Esophagus squamous epithelium (tissue), 5 donors: Measurements from ENCODE around the gene NISCH. TPM values are rescaled to one million over a fixed set of nuclear protein-coding genes. Genes with fewer than 3 reads are reported as not detected.

Experiments
- DNase-seq: peaks from one replicate; lab custom pipeline; 2025; lab: John Stamatoyannopoulos, UW
- H3K27ac ChIP-seq, 4 donors: fragments of 200-600 bp; sonication (generic); one replicate each; pipeline ENCODE4 v1.5.1; 2016 to 2019; ENCODE audit warnings: mild to moderate bottlenecking in 1 of 4
- H3K27me3 ChIP-seq, 4 donors: fragments of 200-600 bp; sonication (generic); 1 replicate in 3 of 4; 2 replicates in 1 of 4; pipeline versions ENCODE4 v1.5.1 to v1.6.0; 2017 to 2021; ENCODE audit warnings: antibody characterized with exemption in 1 of 4
- H3K36me3 ChIP-seq, 3 donors: fragments of 200-600 bp; sonication (generic); one replicate each; pipeline ENCODE4 v1.5.1; 2016 to 2019
- H3K4me1 ChIP-seq, 3 donors: fragments of 200-600 bp; sonication (generic); one replicate each; pipeline ENCODE4 v1.5.1; 2017 to 2019
- H3K4me3 ChIP-seq, 4 donors: fragments of 200-600 bp; sonication (generic); 1 replicate in 3 of 4; 2 replicates in 1 of 4; pipeline ENCODE4 v1.5.1; 2016 to 2019; ENCODE audit warnings: mild to moderate bottlenecking in 2 of 4, moderate library complexity in 1 of 4
- H3K9me3 ChIP-seq, 3 donors: fragments of 200-600 bp; sonication (generic); one replicate each; pipeline ENCODE4 v1.5.1; 2016 to 2019
- CTCF ChIP-seq, 6 experiments: fragments of 450-650 bp in 4 of 6; fragments of 200-600 bp in 2 of 6; sonication (generic) in 2 of 6; IDR thresholded peaks; one replicate each; pipeline ENCODE4 v1.5.1; 2016 to 2019; ENCODE audit warnings: antibody characterized with exemption in 6 of 6, mild to moderate bottlenecking in 4 of 6, moderate library complexity in 4 of 6
- POLR2A ChIP-seq, 4 donors: fragments of 450-650 bp; IDR thresholded peaks; one replicate each; pipeline ENCODE4 v1.6.1; 2017; ENCODE audit warnings: antibody characterized with exemption in 4 of 4, mild to moderate bottlenecking in 4 of 4, moderate library complexity in 3 of 4
- WGBS, 2 donors: methylation state at CpG; one replicate each; pipeline ENCODE4 v1.1.5; 2018; 5-methylcytosine and 5-hydroxymethylcytosine counted together
- intact Hi-C: fragments of 100-400 bp; cut with DNase I; formaldehyde crosslinking; loops from one replicate; pipeline ENCODE4 v1.15.0; 2022
- total RNA-seq, 4 donors: library from RNA; depleted of rRNA; stranded (reverse); fragments of >200 nt; gene quantifications; one replicate each; pipeline ENCODE4 v1.1.0, GENCODE V29; 2016
- donor health status: DM: yes; HTN: yes; CAD: no.

Gene NISCH
- total RNA-seq, 4 donors from 2014 or later, result 33.6 to 82.2 (median 40.6) TPM

GRCh38 chr3:52520716-52521487 is 65.5 kb downstream of the NISCH start:
- 82% methylated on average over 6 of the region's 20 CpGs; no CpG with 5 or more reads in 1 of the 2 donors for WGBS, 2 donors
- no peaks in the 10 kb centered on the region for H3K9me3 ChIP-seq
- no peak overlapping the region for H3K27ac ChIP-seq
- no peak overlapping the region for H3K4me3 ChIP-seq
- TF ChIP-seq CTCF (IDR thresholded peaks at IDR 0.05) (no peak), POLR2A (IDR thresholded peaks at IDR 0.05) (no peak)
- intact Hi-C loops, result no loop called here
- H3K36me3 ChIP-seq, result peaks cover 6 to 27% (median 8%) of the 10 kb centered on the region in 3 donors
- H3K27me3 ChIP-seq, result no peaks in the 10 kb centered on the region
- DNase-seq, result no peak
- peaks cover 15 to 34% (median 21%) of the 10 kb centered on the region in 3 donors for H3K4me1 ChIP-seq

GRCh38 chr3:52521488-52521824 is 66.1 kb downstream of the NISCH start:
- H3K9me3 ChIP-seq, result no peaks in the 10 kb centered on the region
- H3K4me3 ChIP-seq, result no peak overlapping the region
- peaks cover 6 to 27% (median 8%) of the 10 kb centered on the region in 3 donors for H3K36me3 ChIP-seq
- WGBS, 2 donors, result 60 to 90% methylated on average over 1 to 4 of the region's 8 CpGs
- DNase-seq, result no peak
- no peaks in the 10 kb centered on the region for H3K27me3 ChIP-seq
- no peak for TF ChIP-seq CTCF (IDR thresholded peaks at IDR 0.05)
- TF ChIP-seq POLR2A (IDR thresholded peaks at IDR 0.05), result no peak
- H3K4me1 ChIP-seq, result peaks cover 20 to 39% (median 24%) of the 10 kb centered on the region in 3 donors
- no peak overlapping the region for H3K27ac ChIP-seq
- intact Hi-C loops, result no loop called here

GRCh38 chr3:52521881-52522650 is 66.7 kb downstream of the NISCH start:
- no peak for TF ChIP-seq POLR2A (IDR thresholded peaks at IDR 0.05)
- intact Hi-C loops, result no loop called here
- H3K4me1 ChIP-seq, result peaks cover 24 to 45% (median 26%) of the 10 kb centered on the region in 3 donors
- DNase-seq, result no peak
- no peaks in the 10 kb centered on the region for H3K27me3 ChIP-seq
- H3K9me3 ChIP-seq, result no peaks in the 10 kb centered on the region
- no peak overlapping the region for H3K27ac ChIP-seq
- peaks cover 6 to 33% (median 8%) of the 10 kb centered on the region in 3 donors for H3K36me3 ChIP-seq
- 70 to 100% methylated on average over 4 to 7 of the region's 33 CpGs for WGBS, 2 donors
- no peak overlapping the region for H3K4me3 ChIP-seq

- no peak for DNase-seq
- intact Hi-C loops, result no loop called here
- Histone ChIP-seq H3K36me3 (peaks cover 6 to 39% (median 15%) of the 10 kb centered on the region in 3 donors), H3K27ac (no peak overlapping the region), H3K9me3 (no peaks in the 10 kb centered on the region), H3K4me3 (no peak overlapping the region), H3K4me1 (peaks cover 24 to 52% (median 27%) of the 10 kb centered on the region in 3 donors), H3K27me3 (no peaks in the 10 kb centered on the region)
- WGBS, 2 donors, result 93% methylated on average over 5 to 12 of the region's 14 CpGs
- TF ChIP-seq POLR2A (IDR thresholded peaks at IDR 0.05) (no peak), CTCF (IDR thresholded peaks at IDR 0.05) (no peak)
Measured at GRCh38 chr3:52522651-52523251, 67.3 kb downstream of the NISCH start.

GRCh38 chr3:52523386-52524257 is 68.2 kb downstream of the NISCH start:
- H3K27ac ChIP-seq, result no peak overlapping the region
- WGBS, 2 donors, result 89 to 97% methylated on average over 7 to 14 of the region's 26 CpGs
- peaks cover 6 to 48% (median 19%) of the 10 kb centered on the region in 3 donors for H3K36me3 ChIP-seq
- no peaks in the 10 kb centered on the region for H3K27me3 ChIP-seq
- TF ChIP-seq CTCF (IDR thresholded peaks at IDR 0.05) (no peak), POLR2A (IDR thresholded peaks at IDR 0.05) (no peak)
- intact Hi-C loops, result no loop called here
- H3K4me1 ChIP-seq, result peaks cover 23 to 54% (median 27%) of the 10 kb centered on the region in 3 donors
- no peak for DNase-seq
- H3K4me3 ChIP-seq, result no peak overlapping the region
- H3K9me3 ChIP-seq, result no peaks in the 10 kb centered on the region
